NCI-H524 treated with DMSO at 0.1 percent for 48 hours (cell line): ENCODE measurements around the gene PLXND1.
"Not testable (repeated sequence)": the region's sequence is repeated elsewhere in the genome, so short reads cannot be mapped to it uniquely, and the experiment has no call there.

Experiments used
- DNase-seq: peaks from one replicate; lab custom pipeline; 2025; lab: John Stamatoyannopoulos, UW

PLXND1 gene

DNA sequence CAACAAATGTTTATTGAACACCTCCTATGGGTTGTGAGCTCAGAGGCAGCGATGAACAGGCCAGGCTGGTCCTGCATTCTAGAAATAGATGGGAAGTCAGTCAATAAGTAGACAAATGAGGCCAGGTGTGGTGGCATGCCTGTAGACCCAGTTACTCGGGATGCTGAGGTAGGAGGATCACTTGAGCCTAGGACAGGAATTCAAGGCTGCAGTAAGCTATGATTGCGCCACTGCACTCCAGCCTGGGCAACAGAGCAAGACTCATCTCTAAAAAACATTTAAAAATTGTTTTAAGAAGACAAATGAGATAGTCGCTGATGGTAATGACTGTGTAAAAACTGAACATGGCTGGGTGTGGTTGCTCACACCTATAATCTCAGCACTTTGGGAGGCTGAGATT lies 82.4 kb downstream of the PLXND1 start:
- DNase-seq, result no peak

DNA sequence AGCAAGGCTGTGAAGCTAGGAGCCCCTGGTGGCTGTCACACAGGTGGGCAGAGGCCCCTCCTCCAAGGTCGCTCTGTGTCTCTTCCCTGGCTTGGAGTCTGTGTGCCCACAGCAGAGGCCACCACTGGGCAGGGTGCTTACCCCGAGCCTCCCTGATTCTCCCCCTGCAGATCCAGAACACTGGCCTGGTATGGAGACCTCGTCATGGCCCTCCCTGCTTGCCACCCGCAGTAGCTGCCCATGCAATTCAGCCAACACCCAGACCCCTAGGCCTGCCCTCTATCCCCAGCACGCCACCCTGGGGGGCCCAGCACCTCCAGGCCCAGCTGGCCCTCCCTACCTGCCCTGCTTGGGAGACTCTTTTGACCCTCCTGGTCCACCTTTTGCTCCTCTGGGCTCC lies 83.5 kb downstream of the PLXND1 start:
- DNase-seq, result no peak

DNA sequence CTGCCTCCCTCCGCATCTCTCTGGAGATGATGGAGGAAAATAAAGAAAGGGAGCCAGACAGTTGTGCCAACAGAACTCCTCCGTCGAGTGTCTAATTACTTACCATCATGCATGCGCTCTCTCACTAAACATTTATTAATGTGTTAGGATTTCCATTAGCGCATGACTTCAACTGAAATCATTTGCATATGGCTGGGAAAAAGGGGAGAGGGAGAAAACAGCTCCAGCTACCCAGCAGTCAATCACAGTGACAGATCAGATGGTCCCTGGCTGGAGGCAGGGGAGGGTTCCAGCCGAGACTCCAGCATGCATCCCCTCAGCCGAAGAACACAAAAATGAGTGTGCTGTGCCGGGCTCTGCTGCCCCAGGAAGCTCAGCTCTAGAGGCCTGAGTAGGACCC lies 84.9 kb downstream of the PLXND1 start:
- no peak for DNase-seq

GRCh38 chr3:129520960-129521359 lies 85.5 kb downstream of the PLXND1 start:
- DNase-seq, result no peak

- DNase-seq, result no peak
These were observed 86.4 kb downstream of the PLXND1 start for GRCh38 chr3:129519896-129520715.

DNA sequence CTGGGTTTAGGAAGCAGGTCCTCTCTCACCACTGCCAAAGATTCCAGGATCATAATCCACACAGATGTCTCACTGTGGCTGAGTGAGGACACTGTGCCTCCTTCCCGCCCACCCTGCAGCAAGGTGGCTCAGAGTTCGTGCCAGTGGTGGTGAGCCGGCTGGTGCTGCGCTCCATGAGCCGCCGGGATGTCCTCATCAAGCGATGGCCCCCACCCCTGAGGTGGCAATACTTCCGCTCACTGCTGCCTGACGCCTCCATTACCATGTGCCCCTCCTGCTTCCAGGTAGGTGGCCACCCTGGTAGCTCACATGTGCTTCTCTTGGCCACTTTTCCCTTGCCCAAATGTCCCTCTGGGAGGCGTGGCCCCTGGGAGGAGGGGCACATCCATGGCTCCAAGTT lies 87.0 kb downstream of the PLXND1 start:
- DNase-seq, result no peak

DNA sequence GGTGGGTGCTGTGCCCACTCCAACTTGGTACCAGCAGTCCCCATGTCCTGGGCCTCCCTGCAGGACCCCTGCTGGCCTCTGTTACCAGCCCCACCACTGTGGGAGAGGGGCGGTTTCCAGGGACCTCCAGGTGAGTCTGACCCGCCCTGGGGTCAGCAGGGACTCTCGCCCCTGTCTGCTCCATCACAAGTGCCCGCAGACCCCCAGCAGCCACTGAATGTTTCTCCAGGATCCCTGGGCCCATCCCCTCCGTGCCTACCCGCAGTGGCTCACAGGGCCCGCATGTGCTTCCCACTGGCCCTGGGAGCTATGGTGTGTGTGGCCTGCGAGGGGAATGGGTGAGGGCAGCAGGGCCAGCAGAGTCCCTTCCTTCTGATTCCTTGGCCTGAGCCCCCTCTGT lies 87.9 kb downstream of the PLXND1 start:
- DNase-seq, result no peak

DNA sequence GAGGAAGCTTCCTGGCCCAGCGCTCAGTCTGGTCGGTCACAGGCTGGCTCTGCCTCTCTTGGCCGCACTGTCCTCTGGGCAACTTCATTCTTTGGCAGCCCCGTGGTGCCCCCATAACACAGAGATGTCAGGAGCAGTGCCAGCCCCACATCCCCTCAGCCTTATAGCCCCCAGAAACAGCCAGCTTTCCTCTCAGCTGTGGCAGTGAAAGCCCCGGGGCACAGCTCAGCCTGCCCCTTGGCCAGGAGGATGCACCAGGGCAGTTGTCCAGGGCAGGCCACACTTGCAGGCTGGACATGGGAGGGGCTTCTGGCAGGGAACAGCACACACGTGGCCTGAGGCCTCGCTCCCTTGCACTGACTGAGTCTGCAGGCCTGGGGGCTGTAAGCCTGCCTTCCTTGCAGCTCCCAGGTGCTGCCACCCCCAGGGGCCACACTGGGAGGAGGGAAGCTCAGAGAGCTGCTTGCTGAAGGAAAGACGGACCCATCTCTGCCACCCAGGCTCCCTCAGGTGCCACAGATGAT lies 88.4 kb downstream of the PLXND1 start:
- DNase-seq, result no peak

DNA sequence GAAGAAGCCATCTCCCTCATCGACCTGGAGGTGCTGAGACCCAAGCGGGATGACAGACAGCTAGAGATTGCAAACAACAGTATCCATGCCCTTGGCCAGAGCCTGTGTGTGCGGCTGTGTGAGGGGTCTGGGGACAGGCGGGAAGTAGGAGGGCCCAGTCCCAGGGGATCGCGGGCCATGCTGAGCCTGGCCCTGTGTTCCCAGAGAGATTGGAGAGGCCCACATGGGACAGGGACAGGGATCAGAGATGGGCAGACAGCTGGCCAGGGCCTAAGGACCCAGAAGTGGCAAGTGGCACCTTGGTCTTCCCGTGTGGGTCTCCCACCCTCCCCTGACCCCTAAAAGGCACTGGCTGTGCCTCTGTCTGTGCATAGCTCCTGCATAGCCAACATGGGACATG lies 89.0 kb downstream of the PLXND1 start:
- DNase-seq, result no peak

DNA sequence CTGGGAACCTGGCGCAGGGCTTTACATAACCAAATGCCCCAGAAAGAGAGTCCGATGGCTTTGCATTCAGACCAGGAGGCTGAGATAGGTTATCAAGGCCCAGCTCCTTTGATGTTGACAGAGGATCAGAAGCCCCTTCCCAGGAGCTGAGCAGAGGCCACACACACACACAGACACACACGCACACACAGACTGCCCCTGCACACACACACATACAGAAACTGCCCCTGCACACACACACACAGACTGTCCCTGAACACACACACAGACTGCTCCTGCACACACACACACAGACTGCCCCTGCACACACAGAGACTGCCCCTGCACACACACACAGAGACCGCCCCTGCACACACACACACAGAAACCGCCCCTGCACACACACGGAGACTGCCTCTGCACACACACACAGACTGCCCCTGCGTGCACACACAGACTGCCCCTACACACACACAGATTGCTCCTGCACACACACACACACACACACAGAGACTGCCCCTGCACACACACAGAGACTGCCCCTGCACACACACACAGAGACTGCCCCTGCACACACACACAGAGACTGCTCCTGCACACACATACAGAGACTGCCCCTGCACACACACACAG lies 90.5 kb downstream of the PLXND1 start:
- DNase-seq, result not testable (repeated sequence)

DNA sequence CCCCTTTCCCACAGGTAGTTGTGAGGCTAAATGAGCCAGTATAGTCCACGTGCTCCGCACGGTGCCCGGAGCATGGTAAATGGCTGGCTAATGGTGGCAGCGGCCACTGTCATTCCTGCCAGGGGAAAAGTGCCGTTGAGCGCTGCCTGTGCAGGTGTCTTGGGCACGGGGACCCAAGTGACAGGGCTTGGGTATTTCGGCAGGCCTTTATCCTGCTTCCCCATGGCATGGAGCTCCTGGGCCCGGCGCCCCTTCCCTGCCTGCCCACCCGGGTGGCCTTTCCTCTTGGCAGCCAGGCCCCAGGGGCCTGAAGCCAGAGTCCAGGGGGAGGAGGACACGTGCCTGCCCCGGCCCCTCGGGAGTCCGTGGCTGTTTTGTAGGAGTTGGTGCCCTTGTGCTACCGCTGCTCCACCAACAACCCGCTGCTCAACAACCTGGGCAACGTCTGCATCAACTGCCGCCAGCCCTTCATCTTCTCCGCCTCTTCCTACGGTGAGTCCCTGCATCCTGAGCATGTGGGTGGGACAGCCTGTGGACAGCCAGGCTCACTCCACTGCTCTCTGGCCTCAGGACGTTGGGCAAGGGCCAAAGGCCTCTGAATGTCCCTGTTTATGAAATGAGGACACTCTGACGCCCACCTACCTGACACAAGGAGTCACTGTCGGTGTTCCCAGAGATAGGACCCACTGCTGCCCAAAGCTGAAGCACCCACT lies 91.2 kb downstream of the PLXND1 start:
- not testable (repeated sequence) for DNase-seq

- no peak for DNase-seq
These were observed 91.9 kb downstream of the PLXND1 start for GRCh38 chr3:129514563-129514962.

GRCh38 chr3:129514110-129514509 lies 92.4 kb downstream of the PLXND1 start:
- no peak for DNase-seq

GRCh38 chr3:129513705-129514104 lies 92.8 kb downstream of the PLXND1 start:
- DNase-seq, result no peak

DNA sequence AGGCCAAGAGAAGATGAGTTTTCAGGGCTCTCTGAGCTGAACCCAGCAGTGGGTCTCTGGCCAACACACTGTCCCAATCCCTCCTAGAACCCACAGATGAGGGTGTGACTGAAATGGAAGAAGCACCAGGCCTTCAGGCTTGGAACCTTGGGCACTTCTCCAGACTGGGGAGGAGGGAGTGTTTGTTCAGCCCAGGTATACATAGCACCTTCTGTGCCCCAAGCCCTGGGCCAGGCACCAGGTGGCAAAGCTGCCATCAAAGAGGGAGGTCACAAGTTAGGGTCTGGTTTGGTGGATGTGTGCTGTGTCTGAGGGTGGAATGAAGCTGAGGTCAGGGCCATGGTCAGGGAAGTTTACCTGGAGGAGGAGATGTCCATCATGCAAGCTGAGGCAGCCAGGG lies 93.9 kb downstream of the PLXND1 start:
- DNase-seq, result no peak

DNA sequence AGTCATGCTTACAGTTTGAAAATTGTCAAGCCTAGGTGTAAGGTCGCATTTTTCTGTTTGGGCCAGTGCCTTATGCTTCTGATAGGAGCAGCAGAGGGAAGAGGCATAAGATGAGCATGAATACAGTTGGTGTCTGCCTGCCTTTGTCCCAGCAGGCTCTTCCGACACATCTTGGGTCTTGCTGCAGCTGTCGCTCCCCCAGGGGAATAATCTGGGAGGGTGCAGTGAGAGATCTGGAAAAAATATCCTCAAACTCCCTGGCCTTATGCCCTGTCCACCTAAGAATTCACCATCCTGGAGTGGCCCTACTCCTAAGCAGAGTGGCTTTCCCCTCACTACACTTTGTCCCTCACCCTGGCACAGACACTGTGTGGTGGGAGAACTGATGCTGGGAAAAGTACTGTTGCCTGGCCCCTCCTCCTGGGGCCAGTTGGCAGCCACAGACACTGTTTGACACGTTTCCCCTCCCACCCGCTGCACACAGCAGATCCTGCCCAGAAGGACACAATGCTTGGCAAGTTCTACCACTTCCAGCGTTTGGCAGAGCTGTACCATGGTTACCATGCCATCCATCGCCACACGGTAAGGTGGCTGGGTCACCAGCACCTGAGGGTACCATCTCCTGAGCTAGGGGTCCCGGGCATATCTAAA lies 99.2 kb downstream of the PLXND1 start:
- no peak for DNase-seq

DNA sequence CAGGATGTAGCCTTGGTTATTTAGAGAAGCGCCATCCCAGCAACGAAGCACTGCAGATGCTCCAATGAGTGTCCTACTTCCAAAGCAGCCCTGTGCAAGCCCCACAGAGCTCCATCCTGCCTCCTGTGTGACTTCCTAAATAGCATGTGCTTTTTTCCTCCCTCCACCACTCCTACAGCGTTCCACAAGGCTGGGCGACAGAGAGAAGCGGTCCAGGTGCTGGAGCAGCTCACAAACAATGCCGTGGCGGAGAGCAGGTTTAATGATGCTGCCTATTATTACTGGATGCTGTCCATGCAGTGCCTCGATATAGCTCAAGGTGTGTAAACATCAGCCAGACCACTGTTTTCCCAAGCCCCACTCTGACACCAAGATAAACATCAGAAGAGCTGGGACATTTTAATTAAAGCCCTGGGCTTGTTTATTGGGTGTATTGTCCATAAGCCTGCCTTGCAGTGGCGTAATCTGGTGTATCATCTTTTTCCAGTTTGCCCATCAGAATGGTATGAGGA lies 100.2 kb downstream of the PLXND1 start:
- DNase-seq, result no peak

- peak; percentile 96 for DNase-seq
These were observed 101.1 kb downstream of the PLXND1 start for GRCh38 chr3:129505341-129505740.
